BE2C (cell line): Measurements from ENCODE around the gene CD72. TPM values are rescaled to one million over a fixed set of nuclear protein-coding genes. Genes with fewer than 3 reads are reported as not detected.

Experiments
- DNase-seq: peaks from one replicate; pipeline ENCODE4 v3.0.0-alpha.2; 2020
- H3K27me3 ChIP-seq: fragments of 250-450 bp; sonication (Bioruptor Pico); 2 replicates; pipeline ENCODE4 v1.5.1; 2020; ENCODE audit warnings: mild to moderate bottlenecking
- H3K36me3 ChIP-seq: fragments of 250-450 bp; sonication (Bioruptor Pico); 2 replicates; pipeline ENCODE4 v1.5.1; 2020; ENCODE audit warnings: mild to moderate bottlenecking
- H3K4me1 ChIP-seq: fragments of 250-450 bp; sonication (Bioruptor Pico); 2 replicates; pipeline ENCODE4 v1.5.1; 2020
- H3K4me3 ChIP-seq: 2 replicates; pipeline ENCODE4 v1.5.1; 2011; ENCODE audit warnings: low read depth, low read length
- H3K9me3 ChIP-seq: fragments of 250-450 bp; sonication (Bioruptor Pico); 2 replicates; pipeline ENCODE4 v1.5.1; 2020
- polyA plus RNA-seq: library from polyadenylated mRNA; unstranded; fragments of >200 nt; gene quantifications from one replicate; pipeline ENCODE4 v1.2.1, GENCODE V29; 2012; ENCODE audit warnings: low read depth, missing spikeins; ENCODE audit not compliant: insufficient read length, insufficient read depth
- TF ChIP-seq, protein P1 (sequence below): IDR thresholded peaks from 2 replicates; pipeline ENCODE4 v1.5.1; 2012; ENCODE audit warnings: mild to moderate bottlenecking, low read depth, low read length

Gene CD72, protein sequence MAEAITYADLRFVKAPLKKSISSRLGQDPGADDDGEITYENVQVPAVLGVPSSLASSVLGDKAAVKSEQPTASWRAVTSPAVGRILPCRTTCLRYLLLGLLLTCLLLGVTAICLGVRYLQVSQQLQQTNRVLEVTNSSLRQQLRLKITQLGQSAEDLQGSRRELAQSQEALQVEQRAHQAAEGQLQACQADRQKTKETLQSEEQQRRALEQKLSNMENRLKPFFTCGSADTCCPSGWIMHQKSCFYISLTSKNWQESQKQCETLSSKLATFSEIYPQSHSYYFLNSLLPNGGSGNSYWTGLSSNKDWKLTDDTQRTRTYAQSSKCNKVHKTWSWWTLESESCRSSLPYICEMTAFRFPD
- polyA plus RNA-seq: not detected

DNA sequence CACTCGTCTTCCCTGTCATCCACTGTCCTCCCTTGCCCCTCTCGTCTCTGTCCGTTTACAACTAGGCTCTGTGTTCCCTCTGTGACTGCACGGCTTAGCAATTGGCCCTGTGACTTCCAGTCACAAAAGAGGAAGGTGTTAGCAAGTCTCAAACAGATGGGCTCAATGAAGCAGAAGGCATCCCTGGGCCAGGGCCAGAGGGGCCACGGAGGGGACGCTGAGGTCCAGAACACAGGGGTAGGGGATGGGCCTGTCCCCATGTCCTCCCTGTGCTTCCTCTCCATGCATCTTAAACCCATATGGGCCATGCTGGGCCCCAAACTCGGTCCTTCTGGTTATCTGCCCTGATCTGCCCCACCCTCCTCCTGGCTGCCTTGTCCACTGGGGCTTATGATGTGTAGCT is at the start of gene CD72:
CD72 (minus strand) TSS at position 89 of the 403 bp plus-strand sequence. CDS start 110 bp downstream, outside the sequence.
- no peak for DNase-seq
- no peaks in the 10 kb centered on the region for H3K4me1 ChIP-seq
- TF ChIP-seq, protein P1, sequence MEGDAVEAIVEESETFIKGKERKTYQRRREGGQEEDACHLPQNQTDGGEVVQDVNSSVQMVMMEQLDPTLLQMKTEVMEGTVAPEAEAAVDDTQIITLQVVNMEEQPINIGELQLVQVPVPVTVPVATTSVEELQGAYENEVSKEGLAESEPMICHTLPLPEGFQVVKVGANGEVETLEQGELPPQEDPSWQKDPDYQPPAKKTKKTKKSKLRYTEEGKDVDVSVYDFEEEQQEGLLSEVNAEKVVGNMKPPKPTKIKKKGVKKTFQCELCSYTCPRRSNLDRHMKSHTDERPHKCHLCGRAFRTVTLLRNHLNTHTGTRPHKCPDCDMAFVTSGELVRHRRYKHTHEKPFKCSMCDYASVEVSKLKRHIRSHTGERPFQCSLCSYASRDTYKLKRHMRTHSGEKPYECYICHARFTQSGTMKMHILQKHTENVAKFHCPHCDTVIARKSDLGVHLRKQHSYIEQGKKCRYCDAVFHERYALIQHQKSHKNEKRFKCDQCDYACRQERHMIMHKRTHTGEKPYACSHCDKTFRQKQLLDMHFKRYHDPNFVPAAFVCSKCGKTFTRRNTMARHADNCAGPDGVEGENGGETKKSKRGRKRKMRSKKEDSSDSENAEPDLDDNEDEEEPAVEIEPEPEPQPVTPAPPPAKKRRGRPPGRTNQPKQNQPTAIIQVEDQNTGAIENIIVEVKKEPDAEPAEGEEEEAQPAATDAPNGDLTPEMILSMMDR: no peak

DNA sequence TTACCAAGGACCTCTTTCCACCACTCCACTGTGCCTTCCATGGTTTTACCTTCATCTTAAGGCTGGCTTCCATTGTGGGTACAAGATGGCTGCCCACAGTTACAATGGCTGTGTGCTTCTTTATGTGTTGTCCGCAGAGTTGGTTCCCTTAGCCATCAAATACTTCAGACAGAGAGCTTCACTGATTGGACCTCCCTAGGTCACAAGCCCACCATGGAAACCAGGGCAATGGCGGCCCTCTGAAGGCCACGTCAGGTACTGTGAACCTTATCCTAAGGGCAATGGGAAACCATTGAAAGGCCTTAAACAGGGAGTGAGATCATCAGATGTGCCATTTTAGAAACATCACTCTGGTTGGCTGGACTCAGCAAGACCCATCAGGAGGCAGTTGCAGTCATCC is 49.7 kb upstream of the CD72 start:
- no peaks in the 10 kb centered on the region for H3K9me3 ChIP-seq
- H3K4me3 ChIP-seq: no peak overlapping the region
- no peaks in the 10 kb centered on the region for H3K4me1 ChIP-seq
- TF ChIP-seq, protein P1: no peak
- H3K27me3 ChIP-seq: no peaks in the 10 kb centered on the region
- H3K36me3 ChIP-seq: no peaks in the 10 kb centered on the region
- DNase-seq: no peak

More for the DNA sequence above, at the start of gene CD72:
- Histone ChIP-seq H3K36me3 (no peaks in the 10 kb centered on the region), H3K9me3 (no peaks in the 10 kb centered on the region), H3K4me3 (peak within 1 kb of the TSS; percentile 54), H3K27me3 (peaks cover 6% of the 10 kb centered on the region)

DNA sequence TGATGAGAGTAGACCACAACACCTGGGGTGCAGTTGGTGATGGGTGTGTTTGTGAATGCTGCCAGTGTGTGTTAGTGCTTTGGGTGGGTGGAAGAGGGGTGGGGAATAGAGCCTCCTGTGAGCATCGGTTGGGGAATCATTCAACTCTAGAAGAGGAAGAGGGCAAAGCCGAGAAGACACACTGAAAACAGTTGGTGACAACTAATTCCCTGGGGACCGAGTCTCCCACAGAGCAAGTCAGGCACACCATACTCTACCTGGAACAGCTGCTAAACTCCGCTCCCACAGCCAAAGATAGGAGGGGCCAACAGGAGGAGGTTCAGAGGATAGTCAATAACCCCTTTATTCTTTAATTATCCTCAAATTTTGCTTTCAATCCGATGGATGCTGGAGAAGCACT is 48.3 kb upstream of the CD72 start:
- no peaks in the 10 kb centered on the region for H3K4me1 ChIP-seq
- H3K36me3 ChIP-seq: no peaks in the 10 kb centered on the region; the same call in 1 of the 2 replicates
- TF ChIP-seq, protein P1: no peak
- H3K4me3 ChIP-seq: no peak overlapping the region
- no peaks in the 10 kb centered on the region for H3K27me3 ChIP-seq
- DNase-seq: no peak
- no peaks in the 10 kb centered on the region for H3K9me3 ChIP-seq

DNA sequence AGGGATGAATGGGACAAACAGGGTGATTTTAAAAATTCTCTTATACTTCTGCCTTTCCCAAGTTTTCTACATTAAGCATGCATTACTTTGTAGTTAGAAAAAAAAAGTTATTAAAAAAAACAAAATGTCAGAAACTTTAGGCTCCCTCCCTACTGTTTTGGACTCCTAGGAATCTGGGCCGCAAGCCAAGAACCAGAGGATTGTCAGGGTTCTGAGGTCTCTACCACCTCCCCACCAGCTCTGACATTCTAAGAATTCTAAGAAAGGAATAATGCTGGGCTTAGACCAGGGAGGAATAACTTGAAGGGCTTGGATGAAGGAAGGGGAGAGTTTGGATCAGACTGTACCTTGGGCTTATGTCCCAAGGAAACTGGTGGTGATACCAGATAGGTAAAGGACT is 47.8 kb upstream of the CD72 start:
- no peaks in the 10 kb centered on the region for H3K27me3 ChIP-seq
- H3K36me3 ChIP-seq: no peaks in the 10 kb centered on the region; the same call in none of the 2 replicates
- no peaks in the 10 kb centered on the region for H3K9me3 ChIP-seq
- H3K4me1 ChIP-seq: no peaks in the 10 kb centered on the region
- no peak overlapping the region for H3K4me3 ChIP-seq
- no peak for DNase-seq
- TF ChIP-seq, protein P1: no peak

DNA sequence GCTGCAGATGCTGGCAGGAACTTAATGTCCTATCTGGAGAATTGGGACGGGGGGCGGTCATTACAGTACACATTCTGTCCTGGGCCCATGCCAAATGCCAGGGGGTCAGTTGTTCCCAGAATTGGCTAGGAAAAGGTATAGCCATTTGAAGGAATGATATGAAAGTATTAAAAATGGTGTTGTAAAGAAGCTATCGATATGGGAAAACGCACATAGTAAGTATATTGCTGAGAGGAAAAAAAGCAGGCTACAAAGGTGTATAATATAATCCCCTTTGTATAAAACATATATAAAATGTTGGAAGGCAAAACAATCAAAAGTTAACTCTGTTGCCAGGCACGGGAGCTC is 47.2 kb upstream of the CD72 start:
- TF ChIP-seq, protein P1: no peak
- Histone ChIP-seq H3K9me3 (no peaks in the 10 kb centered on the region), H3K4me1 (no peaks in the 10 kb centered on the region), H3K4me3 (peak overlapping the region; percentile 78), H3K36me3 (peaks cover 4% of the 10 kb centered on the region), H3K27me3 (no peaks in the 10 kb centered on the region)
- DNase-seq: no peak
